A673 (cell line): Measurements from ENCODE around the gene LRP1B. TPM values are rescaled to one million over a fixed set of nuclear protein-coding genes. Genes with fewer than 3 reads are reported as not detected.

Experiments
- BruUV-seq: library from RNA; stranded (reverse); fragments of 400-500 nt; replicated peaks from 2 replicates; lab custom pipeline; 2021; lab: Mats Ljungman, UMichigan
- CTCF ChIA-PET: fragments of 300-600 bp; sonication (Branson Sonifier 250); formaldehyde crosslinking; loops from one replicate; lab custom pipeline; 2022; ENCODE audit warnings: antibody characterized with exemption; lab: Charles Lee
- POLR2A ChIA-PET: fragments of 300-600 bp; sonication (Branson Sonifier 250); formaldehyde crosslinking; loops from one replicate; lab custom pipeline; 2022; ENCODE audit warnings: antibody characterized with exemption; ENCODE audit not compliant: low non-redundant PET; lab: Charles Lee
- DNase-seq: peaks from one replicate; pipeline ENCODE4 v3.0.0-alpha.2; 2015; ENCODE audit warnings: low spot score
- H3K27ac ChIP-seq: fragments of 200-600 bp; sonication (generic); 2 replicates; pipeline ENCODE4 v1.5.1; 2016; ENCODE audit warnings: mixed run types, low read depth, mild to moderate bottlenecking, mixed read lengths, antibody characterized with exemption, low read length; ENCODE audit not compliant: poor library complexity, severe bottlenecking
- H3K27me3 ChIP-seq: fragments of 200-600 bp; sonication (generic); replicated peaks from 2 replicates; pipeline ENCODE4 v1.6.1; 2017; ENCODE audit warnings: mixed run types, low read depth, mild to moderate bottlenecking, mixed read lengths, antibody characterized with exemption, low read length; ENCODE audit not compliant: insufficient read depth, poor library complexity
- H3K36me3 ChIP-seq: fragments of 200-600 bp; sonication (generic); 2 replicates; pipeline ENCODE4 v1.6.1; 2016; ENCODE audit warnings: mixed run types, mild to moderate bottlenecking, mixed read lengths, antibody characterized with exemption, low read length; ENCODE audit not compliant: insufficient read depth, poor library complexity, severe bottlenecking
- H3K4me1 ChIP-seq: fragments of 200-600 bp; sonication (generic); 2 replicates; pipeline ENCODE4 v1.6.1; 2017; ENCODE audit warnings: mixed run types, mild to moderate bottlenecking, mixed read lengths, antibody characterized with exemption, low read length; ENCODE audit not compliant: insufficient read depth, poor library complexity, severe bottlenecking
- H3K4me3 ChIP-seq: fragments of 200-600 bp; sonication (generic); 2 replicates; pipeline ENCODE4 v1.5.1; 2016; ENCODE audit warnings: low read depth, mixed run types, mild to moderate bottlenecking, mixed read lengths, low read length; ENCODE audit not compliant: poor library complexity, severe bottlenecking
- H3K9me3 ChIP-seq: fragments of 200-600 bp; sonication (generic); 2 replicates; pipeline ENCODE4 v1.6.1; 2016; ENCODE audit warnings: mixed run types, low read depth, mild to moderate bottlenecking, mixed read lengths, antibody characterized with exemption, low read length; ENCODE audit not compliant: poor library complexity, severe bottlenecking
- EZH2 ChIP-seq: fragments of 200-600 bp; sonication (generic); IDR thresholded peaks from 2 replicates; pipeline ENCODE4 v1.6.1; 2017; ENCODE audit warnings: borderline replicate concordance, low read depth, mild to moderate bottlenecking, mixed read lengths, antibody characterized with exemption, low read length; ENCODE audit not compliant: poor library complexity, severe bottlenecking
- intact Hi-C: fragments of 100-400 bp; cut with micrococcal nuclease; formaldehyde crosslinking; loops from one replicate; pipeline ENCODE4 v1.10.0; 2022; ENCODE audit not compliant: unreplicated experiment
- total RNA-seq: library from RNA; stranded (reverse); gene quantifications from 2 replicates; pipeline ENCODE4 v1.2.3, GENCODE V29; 2021
- TF ChIP-seq, protein P1 (sequence below): fragments of 300-800, 200-600 bp; sonication (generic); conservative IDR thresholded peaks from 2 replicates; pipeline ENCODE4 v1.5.1; 2017; ENCODE audit warnings: low read depth, mild to moderate bottlenecking, antibody characterized with exemption, low read length, moderate library complexity, mixed read lengths

Gene LRP1B
- total RNA-seq, 1 experiment from 2014 or later: 9.9 TPM

DNA sequence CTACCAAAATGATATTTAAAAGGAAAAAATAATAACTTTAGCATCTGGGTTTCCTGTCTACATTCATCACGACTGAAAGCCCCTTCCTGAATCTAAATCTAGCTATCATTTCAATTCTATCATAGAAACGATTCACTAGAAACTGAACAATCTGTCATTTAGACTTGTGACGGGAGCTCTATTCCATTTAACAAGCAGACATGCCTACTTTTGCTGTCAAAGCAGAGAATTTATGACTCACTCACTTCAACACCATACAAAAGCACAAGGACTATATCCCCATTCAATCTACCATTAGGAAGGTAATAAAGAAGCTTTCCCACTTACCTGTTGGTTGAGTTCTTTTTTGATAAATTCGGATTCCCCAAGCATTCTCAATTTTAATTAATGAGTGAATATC is 1072.3 kb downstream of the LRP1B start:
- Histone ChIP-seq H3K9me3 (no peaks in the 10 kb centered on the region), H3K27ac (no peak overlapping the region), H3K4me1 (no peaks in the 10 kb centered on the region), H3K4me3 (no peak overlapping the region), H3K36me3 (no peaks in the 10 kb centered on the region), H3K27me3 (no peaks in the 10 kb centered on the region)
- intact Hi-C loops: no loop called here
- no peak for DNase-seq
- BruUV-seq: no TSS peak
- no peak for TF ChIP-seq EZH2
- TF ChIP-seq, protein P1, sequence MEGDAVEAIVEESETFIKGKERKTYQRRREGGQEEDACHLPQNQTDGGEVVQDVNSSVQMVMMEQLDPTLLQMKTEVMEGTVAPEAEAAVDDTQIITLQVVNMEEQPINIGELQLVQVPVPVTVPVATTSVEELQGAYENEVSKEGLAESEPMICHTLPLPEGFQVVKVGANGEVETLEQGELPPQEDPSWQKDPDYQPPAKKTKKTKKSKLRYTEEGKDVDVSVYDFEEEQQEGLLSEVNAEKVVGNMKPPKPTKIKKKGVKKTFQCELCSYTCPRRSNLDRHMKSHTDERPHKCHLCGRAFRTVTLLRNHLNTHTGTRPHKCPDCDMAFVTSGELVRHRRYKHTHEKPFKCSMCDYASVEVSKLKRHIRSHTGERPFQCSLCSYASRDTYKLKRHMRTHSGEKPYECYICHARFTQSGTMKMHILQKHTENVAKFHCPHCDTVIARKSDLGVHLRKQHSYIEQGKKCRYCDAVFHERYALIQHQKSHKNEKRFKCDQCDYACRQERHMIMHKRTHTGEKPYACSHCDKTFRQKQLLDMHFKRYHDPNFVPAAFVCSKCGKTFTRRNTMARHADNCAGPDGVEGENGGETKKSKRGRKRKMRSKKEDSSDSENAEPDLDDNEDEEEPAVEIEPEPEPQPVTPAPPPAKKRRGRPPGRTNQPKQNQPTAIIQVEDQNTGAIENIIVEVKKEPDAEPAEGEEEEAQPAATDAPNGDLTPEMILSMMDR: no peak
- POLR2A ChIA-PET: no interaction called here
- CTCF ChIA-PET: no interaction called here

DNA sequence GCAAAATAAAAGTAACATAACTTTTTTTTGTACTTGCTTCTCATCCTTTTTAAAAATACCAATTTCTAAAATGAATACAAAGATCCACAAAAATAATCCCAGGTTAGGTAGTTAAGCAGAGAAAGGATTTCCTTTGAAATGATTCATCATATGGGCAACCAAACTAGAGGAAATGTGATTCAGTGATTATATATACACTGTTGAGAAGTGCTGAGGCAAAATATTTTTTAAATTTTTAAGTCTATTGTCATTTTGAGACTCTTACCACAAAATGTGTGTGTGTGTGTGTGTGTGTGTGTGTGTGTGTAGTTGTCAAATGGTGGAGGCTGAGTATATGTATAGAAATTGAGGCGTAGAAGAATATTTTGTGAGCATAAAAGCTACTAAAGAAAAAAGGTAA is 1075.3 kb downstream of the LRP1B start:
- Histone ChIP-seq H3K4me1 (no peaks in the 10 kb centered on the region), H3K9me3 (no peaks in the 10 kb centered on the region), H3K27me3 (no peaks in the 10 kb centered on the region), H3K4me3 (no peak overlapping the region), H3K27ac (no peak overlapping the region), H3K36me3 (no peaks in the 10 kb centered on the region)
- BruUV-seq: no TSS peak
- intact Hi-C loops: no loop called here
- TF ChIP-seq, protein P1: no peak
- no peak for TF ChIP-seq EZH2
- POLR2A ChIA-PET: no interaction called here
- CTCF ChIA-PET: no interaction called here
- no peak for DNase-seq

DNA sequence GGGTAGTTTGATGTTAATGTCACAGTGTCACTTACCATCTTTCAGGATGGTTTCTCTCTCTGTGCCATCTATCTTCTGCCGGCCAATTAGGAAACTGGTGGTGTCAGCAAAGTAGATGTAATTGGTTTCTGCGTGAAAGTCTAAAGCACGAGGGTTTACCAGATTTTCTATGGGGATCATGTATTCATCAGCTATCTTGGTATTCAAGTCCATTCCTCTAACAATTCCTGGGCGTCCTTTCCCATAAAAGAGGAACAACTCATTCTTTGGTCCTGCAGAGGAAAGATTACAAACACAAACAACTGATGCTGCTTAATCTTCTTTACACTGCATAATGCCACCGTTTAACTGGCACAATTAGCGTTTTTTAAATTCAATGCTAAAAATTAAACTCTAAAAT is 1081.9 kb downstream of the LRP1B start:
- ChIA-PET CTCF (no interaction called here), POLR2A (no interaction called here)
- no peaks in the 10 kb centered on the region for H3K36me3 ChIP-seq
- intact Hi-C loops: no loop called here
- no peaks in the 10 kb centered on the region for H3K9me3 ChIP-seq
- DNase-seq: no peak
- no peaks in the 10 kb centered on the region for H3K4me1 ChIP-seq
- no peaks in the 10 kb centered on the region for H3K27me3 ChIP-seq
- no peak overlapping the region for H3K4me3 ChIP-seq
- H3K27ac ChIP-seq: no peak overlapping the region
- TF ChIP-seq, protein P1: no peak
- TF ChIP-seq EZH2: no peak
- no TSS peak for BruUV-seq
